Ureter (tissue), 1 donor: ENCODE results near the gene FMN1. TPM values are rescaled to one million over a fixed set of nuclear protein-coding genes. Genes with fewer than 3 reads are reported as not detected.
"Not testable (repeated sequence)": the region's sequence is repeated elsewhere in the genome, so short reads cannot be mapped to it uniquely, and the experiment has no call there.

Experiments used
- DNase-seq: peaks from one replicate; pipeline ENCODE4 v3.0.0-alpha.2; 2020; ENCODE audit warnings: low spot score
- total RNA-seq: library from RNA; stranded (reverse); gene quantifications from one replicate; pipeline ENCODE4 v1.2.4, GENCODE V29; 2023
- donor health status: DM: yes; HTN: yes; CAD: no.

FMN1 gene
- total RNA-seq, 1 donor from 2014 or later: 16.1 TPM

DNA sequence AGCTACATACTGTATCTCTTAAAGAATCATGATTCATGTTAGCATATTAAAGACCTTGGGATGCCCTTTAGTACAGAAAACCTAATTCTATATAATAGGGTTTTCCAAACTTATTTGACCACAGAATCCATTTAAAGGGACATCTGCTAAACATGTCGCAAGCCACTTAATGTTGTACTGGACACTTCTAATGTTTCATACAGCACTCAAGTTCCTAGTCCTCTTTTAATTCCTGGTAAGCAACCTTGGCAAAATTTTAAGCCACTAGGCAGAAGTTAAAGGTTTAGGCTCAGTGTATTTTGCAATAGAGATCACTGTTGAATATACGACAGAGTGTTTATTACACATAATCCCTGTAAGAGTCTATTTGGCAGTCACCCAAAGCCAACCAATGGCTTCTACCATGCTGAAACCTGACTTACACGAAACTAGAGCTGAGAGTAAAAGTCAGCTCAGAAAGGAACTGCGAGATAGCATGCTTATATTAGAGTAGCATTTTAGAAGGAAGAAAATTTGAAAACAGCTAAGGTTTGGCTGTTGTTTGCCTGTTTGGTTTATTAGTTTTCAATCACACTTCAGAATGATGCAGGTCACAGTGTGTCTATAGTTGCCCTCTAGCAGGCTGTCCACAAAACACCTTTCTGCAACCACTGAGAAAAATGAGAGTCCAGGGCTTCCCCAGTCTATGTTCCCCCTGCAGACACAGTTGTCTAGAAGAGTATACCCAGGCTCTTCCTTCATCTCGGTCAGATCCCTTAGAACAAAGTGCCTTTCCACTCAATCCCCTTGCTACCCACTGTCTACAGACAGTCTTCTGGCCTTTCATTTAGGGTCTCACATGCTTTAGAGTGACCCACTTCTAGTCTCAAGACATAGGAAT is 104.4 kb downstream of the FMN1 start:
- DNase-seq: no peak

DNA sequence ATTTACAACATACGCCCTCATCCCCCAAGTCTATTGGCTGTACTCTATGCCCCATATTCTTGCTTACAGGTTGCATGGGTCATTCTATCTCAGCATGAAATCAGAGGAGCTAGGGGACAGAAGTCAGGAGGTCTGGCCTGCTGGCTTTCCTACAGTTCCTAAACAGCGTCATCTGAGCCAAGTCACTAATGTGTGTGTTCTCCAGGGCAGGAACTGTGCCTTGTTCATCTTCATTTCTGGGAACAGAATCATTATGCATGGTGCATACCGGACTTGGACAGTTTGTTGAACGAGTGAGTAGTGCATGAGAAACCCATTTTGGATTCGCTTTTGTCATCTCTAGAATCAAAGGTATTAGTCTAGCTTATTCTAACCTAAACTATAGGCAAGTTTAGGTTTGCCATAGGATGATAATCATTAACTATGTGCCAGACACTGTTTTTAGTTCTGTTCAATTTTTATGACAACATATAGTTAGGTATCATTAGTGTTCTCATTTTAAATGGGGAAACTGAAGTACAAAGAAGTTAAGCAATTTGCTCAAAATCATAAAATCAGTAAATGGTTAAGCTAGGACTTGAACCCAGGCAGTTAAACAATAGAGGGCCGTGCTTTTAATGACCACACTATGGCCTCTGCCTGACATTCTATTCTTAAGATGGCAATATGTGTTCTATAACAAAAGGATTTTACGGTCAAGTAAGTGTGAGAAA is 105.2 kb downstream of the FMN1 start:
- no peak for DNase-seq

DNA sequence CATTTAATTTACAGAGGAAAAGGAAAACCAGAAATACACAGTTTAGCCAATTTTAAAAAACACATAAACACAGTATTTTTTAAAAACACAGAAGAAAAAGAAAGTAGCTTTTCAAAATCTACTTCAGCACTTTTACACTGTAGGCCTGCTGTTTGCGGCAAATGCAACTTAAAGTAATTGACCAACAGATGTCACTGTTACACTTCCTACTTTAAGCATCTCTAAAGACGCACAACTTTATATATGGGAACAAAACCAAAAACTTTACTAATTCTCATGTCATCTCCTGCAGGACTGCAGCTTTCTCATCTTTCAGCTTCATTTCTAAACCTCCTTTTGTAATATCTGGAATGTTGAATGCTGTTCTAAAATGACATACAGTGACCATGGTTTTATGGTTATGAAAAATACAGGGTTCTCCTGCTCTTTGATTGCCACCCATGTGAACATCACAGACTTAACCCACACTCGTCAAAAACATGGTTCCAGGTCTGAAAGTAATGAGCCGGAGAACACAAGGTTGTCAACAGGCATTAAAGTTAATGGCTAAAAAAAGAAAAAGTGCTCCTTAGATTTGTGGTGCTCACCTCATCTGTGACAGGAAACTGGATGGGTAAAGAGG is 107.9 kb downstream of the FMN1 start:
- DNase-seq: no peak

DNA sequence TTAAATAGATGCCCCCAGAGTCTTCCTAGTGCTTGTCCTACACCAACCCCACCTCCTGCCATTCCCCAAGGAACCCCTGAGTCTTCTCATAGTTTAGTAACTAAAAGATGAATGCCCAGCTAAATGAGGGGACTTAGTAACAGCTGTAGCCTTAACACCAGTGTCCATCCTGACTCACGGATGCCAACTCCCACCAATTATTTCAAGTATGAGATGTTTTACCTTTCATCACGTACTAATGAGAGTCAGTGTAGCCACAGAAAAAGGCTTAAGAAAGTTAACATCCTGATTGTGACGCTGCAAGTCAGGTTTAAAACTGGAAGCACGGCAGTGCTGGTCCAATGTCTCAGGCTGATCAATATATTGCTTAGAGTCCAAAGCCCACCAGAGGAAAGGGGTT is 109.9 kb downstream of the FMN1 start:
- no peak for DNase-seq

DNA sequence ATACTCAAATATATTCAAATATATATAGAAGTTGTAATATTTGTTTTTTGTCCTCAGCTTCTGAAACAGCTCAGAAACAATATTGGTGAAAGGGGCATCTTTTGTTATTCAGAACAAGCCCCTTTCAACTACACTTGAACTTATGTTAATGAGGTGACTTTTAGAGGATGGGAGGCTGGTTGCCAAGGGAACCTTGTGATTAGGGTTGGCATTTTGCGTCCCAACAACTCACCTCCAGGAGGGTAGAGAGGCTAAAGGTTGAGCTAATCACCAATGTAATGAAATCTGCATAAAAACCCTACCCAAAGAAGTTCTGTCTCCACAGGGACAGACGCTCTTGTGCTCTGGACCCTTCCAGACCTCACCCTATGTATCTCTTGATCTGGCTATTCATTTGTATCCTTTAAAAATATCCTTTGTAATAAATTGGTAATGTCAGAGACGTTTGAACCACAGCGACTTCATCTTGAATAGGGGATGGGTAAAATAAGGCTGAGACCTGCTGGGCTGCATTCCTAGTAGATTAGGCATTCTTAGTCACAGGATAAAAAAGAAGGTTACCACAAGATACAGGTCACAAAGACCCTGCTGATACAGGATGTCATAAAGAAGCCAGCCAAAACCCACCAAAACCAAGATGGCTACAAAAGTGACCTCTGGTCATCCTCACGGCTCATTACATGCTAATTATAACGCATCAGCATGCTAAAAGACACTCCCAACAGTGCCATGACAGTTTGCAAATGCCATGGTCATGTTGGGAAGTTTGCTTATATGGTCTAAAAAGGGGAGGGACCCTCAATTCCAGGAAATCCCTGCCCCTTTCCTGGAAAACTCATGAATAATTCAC is 111.1 kb downstream of the FMN1 start:
- no peak for DNase-seq

DNA sequence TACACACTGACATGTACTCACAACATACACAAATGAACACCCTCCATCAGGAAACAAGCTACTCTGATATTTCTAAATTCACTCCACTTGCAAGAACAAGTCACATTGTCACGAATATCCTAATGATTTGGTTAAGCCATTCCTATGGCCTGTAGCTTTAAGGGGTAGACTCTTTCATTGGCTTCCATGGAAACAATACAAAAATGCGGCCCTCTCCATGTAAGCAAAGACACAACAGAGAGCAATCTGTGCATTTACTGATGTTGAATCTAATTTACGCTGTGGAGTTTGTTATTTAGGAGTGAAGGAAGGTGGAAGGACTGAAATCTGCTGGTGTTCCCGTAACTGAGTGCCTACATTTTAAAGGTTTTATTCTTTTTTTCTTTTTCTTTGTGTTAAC is 114.5 kb downstream of the FMN1 start:
- DNase-seq: no peak

DNA sequence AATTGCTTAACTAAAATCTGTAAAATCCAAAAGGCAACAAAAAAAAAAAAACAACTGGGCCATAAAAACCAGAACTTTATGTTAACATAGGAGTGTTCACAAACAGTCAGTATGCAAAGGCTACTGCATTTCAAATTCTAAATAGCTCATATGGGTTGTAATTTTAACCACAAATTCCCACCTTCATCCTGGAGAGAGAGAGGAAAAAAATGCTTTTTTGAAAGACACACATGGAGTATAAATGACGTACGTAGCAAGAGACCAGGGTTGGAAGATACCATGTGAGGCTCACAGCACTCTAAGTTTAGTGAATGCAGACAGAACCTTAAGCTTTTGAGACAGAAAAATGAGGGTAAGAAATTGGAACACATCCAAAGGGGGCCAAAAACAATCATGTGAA is 115.9 kb downstream of the FMN1 start:
- no peak for DNase-seq

DNA sequence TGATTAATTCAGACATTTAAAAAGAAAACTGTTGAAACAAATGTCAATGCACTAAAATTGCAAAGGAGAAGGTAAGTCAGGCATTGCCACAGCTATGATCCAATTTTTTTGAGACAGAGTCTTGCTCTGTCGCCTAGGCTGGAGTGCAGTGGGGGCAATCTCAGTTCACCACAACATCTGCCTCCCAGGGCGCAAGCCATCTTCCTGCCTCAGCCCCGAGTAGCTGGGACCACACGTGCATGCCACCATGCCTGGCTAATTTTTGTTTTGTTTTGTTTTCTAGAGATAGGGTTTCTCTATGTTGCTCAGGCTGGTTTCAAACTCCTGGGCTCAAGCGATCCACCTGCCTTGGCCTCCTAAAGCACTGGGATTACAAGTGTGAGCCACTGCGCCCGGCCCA is 117.6 kb downstream of the FMN1 start:
- no peak for DNase-seq

DNA sequence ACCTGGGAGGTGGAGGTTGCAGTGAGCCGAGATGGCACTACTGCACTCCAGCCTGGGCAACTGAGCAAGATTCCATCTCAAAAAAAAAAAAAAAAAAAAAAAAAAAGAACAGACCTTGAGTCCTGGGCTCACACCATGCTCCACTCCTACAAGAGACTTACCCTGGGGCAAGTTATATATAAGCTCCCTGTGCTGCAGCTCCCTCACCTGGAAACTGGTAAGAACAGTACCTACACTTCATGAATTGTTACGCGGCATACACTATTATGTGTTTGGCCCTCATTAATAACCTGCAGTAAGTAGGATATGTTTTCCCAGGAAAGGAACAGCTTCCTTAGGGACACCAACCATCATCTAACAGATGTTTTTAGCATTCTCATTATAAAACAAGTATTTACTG is 119.6 kb downstream of the FMN1 start:
- no peak for DNase-seq

DNA sequence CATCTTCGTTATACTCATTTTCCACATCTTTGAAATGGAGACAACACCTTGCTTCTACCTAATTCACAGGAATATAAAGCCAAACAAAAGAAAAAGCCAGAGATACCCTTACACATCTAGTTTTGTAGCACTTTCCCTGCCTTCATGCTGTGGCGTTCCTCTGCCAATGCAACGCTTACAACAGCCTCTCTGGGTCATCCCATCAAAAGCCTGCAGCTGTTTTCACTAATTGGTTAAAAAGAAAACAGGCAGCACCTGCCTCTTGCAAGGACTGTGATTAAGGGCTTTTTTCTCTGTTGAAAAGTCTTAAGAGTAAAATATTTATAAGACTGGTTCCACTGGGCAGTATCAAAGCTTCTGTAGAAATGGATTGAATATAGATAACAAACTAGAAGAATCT is 120.3 kb downstream of the FMN1 start:
- no peak for DNase-seq

DNA sequence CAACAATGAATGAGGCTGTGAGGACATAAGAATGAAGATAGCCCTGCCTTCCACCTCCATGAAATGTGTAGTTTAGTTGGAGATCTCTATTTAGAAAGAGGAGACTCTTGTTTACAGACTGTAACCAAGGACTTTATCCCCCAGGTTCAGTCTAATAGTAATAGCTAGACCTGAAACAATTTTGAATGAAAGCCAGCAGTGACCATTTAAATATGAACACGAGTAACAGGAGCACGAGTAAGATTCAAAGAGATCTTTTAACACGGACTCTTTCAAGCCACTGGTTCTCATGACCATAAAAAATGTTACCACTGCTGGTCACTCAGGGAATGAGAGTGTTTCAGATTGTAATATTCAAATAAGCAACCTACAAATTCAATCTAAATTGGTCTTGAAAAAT is 123.1 kb downstream of the FMN1 start:
- no peak for DNase-seq

DNA sequence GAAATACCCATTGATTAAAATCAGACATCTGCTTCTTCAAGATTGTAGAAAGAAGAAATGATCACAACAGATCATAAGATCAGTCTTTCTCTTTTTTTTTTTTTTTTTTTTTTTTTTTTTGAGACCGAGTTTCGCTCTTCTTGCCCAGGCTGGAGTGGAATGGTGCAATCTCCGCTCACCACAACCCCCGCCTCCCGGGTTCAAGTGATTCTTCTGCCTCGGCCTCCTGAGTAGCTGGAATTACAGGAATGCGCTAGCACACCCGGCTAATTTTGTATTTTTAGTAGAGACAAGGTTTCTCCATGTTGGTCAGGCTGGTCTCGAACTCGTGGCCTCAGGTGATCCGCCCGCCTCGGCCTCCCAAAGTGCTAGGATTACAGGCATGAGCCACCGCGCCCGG is 124.6 kb downstream of the FMN1 start:
- DNase-seq: not testable (repeated sequence)

DNA sequence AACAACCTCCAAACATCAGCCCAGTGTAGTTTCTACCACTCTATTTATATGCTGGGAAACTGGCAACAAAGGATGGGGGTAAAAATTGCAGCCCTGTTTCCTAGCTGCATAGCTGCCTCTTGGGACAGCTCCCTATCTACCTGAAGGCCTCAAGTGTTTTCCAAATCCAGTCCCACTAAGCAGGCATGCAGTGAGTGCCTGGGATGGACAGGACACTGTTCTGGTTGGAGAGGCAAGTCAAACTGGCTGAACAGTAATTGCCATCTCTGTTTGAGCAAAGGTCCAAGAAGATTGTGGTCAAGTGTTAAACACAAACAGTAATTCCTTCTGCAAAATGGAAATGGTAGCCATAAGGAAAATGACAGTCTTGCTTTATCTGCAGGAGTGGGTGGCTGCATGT is 125.4 kb downstream of the FMN1 start:
- DNase-seq: no peak

DNA sequence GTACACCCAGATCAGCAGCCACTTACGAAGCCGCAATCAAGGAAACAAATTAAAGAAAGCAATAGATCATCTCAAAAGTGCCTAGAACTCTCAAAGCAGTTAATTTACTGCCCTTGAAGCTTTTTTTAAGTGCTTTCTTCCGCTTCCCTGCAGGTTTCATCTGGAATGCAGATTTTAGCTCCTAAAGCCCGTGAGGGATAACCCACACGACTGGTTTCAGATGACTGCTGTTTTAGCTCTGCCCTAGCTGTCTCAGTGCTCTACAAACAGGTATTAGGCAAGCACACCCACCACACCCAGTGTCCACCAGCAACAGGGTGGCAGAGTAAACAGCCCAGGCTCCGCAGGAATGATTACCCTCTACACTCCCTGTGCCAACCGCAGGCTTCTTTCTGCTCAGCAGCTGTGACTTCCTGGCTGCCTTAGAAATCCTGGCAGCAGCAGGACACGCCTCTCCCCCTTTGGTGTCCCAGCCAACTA is 126.0 kb downstream of the FMN1 start:
- DNase-seq: peak; percentile 73

DNA sequence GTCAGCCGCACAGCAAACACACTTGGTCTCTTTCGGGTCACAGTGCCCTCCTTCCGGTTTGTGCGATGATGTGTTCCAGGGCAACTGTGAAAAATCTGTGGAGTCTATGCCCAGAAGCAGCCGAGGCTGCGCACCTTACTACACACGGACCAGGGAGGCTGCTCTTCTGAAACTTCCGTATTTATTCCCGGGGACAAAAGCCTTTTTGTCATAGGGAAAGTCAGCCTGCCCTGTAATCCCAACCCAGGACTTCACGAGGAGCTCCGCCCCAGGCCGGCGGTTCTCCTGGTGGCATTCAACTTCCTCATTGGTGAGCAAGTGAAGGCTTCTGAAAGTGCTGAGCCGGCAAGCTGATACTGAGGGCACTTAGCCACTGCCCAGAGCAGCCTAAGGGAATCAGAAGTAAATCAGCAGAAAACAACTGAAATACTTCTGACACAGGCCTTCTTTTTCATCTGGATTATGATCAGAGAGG is 126.5 kb downstream of the FMN1 start:
- DNase-seq: peak; percentile 63

DNA sequence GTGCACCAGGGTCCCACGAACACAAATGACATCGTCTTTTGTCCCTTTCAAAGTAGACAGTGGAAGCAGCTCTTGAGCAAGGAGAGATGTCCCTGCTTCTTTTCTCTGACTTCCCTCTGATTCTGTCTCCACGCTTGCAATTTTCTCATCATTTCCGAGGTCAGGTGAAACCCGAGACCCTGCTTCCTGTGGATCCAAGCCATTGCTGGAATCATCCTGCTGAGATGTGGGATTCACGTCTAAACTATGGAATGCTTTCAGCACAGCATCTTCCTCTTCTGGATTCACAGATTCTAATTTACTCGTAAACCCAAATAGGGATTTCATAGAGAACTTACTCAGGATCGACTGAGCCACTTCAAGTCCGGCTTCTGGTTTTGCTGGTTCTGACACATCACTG is 127.1 kb downstream of the FMN1 start:
- no peak for DNase-seq

DNA sequence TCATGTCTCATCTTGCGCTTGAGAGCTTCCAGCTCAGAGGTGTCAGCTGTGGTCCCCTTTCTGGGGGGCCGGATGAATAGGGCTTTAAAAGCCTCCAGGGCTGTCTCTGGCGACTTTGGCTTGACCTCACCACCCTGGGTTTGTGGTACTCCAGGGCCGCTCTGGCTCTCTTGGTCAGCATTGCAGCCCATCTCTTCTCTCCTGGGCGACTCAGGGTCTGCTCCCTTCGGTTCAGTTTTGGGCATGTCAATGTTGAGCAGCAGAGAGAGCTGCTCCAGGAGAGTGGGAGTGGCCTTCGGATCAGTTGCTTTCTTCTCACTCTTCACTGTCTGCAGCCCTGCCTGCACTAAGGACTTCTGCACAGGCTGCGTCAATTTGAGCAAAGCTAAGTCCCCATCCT is 127.9 kb downstream of the FMN1 start:
- DNase-seq: no peak

DNA sequence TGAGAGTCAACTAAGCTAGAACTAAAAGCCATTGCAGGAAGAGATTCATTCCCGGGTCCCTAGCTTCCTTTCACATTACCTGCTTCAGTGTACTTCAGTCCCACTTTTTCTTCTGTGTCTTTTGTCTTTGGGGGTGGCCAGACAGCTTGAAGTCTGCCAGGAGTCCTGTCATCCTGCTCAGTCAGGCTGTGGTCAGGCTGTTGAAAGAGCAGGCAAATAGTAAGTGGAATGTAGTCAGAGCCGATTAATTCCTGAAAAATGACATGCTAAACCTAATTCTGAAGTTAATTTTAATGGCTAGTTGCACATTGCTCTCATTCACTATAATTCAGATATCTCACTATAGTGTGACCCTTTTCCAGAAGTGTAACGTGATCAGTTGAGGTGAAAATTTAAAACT is 129.6 kb downstream of the FMN1 start:
- DNase-seq: no peak

DNA sequence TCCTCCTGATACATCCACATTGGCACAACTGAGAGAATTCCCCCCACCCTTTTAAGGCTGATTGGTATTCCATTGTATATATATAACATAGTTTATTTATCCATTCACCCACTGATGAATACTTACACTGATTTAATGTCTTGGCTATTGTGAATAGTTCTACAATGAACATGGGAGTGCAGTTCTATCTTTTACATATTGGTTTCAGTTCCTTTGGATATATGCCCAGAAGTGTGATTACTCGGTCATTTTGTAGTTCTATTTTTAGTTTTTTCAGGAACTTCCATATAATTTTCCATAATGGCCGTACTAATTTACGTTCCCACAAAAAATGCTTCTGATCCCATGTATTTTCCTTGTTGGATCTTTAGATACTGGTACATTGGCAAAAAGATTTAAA is 135.3 kb downstream of the FMN1 start:
- no peak for DNase-seq

DNA sequence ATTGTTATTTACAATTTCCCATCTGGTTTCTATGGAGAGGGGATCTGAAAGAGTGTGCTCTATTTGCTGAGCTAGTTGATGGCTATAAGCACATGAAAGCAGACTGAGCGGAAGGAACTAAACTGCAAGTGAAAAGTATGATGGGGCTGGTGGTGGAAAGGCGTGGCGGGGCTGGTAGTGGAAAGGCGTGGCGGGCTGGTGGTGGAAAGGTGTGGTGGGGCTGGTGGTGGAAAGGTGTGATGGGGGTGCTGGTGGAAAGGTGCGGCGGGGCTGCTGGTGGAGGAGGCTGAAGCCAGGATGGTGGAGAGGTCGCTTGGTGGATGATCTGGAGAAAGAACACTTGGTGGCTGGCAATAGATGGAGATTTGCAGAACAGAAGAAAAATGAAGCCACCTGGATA is 136.7 kb downstream of the FMN1 start:
- DNase-seq: no peak

DNA sequence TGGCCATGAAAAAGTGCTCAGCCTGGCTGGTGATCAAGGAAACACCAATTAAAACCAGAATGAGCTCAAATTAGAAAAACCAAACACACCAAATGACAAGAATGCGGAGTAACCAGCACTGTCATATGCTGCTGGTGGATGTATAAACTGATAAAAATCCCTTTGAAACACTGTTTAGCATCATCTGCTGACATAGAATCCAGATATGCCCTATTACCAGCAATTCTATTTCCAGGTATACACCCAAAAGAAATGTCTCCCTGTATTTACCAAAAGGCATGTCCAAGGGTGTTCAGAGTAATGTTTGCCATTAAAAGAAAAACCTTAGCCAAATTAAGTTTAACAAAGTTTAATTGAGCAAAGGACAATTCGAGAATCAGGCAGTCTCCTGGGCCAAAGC is 138.6 kb downstream of the FMN1 start:
- DNase-seq: no peak

DNA sequence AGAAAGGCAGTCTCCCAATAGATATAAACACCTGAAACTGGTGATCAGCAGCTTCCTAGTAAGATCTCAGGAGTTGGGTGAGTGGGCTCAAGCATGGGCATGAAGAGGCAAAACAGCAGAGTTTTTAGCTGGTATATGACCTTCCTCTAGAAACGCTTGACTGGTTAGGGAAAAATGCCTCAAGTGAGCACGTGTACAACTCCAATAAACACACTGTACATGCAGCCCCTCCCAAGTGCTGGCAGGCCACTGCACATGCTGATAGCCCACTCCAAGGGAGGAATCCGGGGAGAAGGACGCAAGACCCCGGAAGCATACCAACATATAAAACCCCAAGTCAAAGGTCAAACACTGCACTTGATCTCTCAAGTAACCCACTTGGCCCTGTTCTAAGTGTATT is 143.0 kb downstream of the FMN1 start:
- DNase-seq: no peak
